Measurements from ENCODE around the gene CARMIL3.
"Not testable (repeated sequence)": the region's sequence is repeated elsewhere in the genome, so short reads cannot be mapped to it uniquely, and the experiment has no call there.

CARMIL3 gene

DNA sequence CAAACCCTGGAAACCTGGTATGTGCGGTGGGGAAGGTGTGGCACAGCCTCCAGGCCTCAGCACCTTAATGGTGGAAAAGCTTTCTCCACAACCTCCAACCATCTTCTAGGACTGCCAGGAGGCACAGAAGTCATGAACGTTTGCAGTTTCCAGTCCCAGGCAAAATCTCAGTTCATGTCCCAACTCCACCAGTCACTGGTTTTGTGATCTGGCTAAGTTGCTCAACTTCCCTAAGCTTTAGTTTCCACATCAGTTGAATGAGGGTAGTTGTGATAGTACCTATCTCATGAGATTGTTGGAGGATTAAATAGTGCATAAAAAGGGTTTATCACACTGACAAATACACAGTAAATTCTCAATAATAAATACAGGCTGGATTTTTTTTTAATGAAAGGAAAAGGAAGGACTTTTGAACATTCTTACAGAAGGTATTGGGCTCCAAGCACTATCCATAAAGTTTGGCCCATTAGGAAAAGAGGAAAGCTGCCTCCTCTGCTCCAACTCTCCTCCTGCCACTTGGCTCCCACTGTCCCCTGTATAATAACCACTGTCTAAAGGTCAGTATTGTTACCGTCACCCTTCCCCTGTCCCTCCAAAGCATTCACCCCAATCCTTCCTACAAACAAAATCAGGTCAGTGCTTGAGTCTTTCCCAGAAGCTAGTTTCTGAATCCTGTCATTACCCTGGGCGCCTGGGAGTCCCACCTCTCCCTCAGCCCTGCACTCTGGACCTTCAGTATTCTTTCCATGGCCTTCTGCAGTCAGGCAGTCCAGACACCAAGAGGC, 48.6 kb downstream of the CARMIL3 start:
- Histone ChIP-seq H3K4me3 (no peak overlapping the region), H3K27ac (no peak overlapping the region), H3K9me3 (ENCODE audit: low read depth, low read length) (no peaks in the 10 kb centered on the region), H3K36me3 (ENCODE audit: insufficient read depth, low read length) (peaks cover 55% of the 10 kb centered on the region; the same call in 1 of the 2 replicates), H3K9ac (ENCODE audit: insufficient read length) (no peak overlapping the region)
- no peak for DNase-seq (ENCODE audit: low read depth, low spot score)
- TF ChIP-seq POLR2AphosphoS5 (IDR thresholded peaks at IDR 0.05; ENCODE audit: borderline replicate concordance, low read depth, low read length) (no peak), FOXP2 (optimal IDR thresholded peaks at IDR 0.05; ENCODE audit: control extremely low read depth, extremely low read length, insufficient read depth) (no peak), EZH2 (IDR thresholded peaks at IDR 0.05) (no peak)

DNA sequence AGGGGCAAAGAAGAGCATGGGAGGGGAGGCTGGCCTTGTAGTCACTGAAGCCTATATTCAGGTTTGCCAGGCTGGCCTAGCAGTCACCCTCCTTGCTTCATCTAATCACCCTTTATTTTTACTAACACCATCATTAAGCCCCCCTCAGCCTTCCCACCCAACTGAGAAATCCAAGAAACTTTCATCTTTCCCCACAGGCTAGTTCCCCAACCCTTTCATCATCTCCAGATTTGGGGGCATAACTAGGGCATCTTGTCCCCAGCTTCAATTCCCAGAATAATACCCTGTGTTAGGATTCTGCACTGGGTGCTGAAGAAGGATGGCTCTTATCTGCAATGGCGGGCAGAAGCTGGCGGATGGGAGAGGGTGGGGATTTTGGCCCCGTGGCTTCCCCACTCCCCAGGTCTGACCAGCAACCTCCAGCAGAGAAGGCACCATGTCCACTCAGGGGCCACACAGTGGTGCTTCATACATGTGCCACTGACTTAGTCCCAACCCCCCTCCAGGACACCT, 49.2 kb downstream of the CARMIL3 start:
- Histone ChIP-seq H3K9me3 (ENCODE audit: low read depth, low read length) (no peaks in the 10 kb centered on the region), H3K36me3 (ENCODE audit: insufficient read depth, low read length) (peaks cover 55% of the 10 kb centered on the region; the same call in 1 of the 2 replicates), H3K27ac (no peak overlapping the region), H3K4me3 (no peak overlapping the region), H3K9ac (ENCODE audit: insufficient read length) (no peak overlapping the region)
- TF ChIP-seq POLR2AphosphoS5 (IDR thresholded peaks at IDR 0.05; ENCODE audit: borderline replicate concordance, low read depth, low read length), result no peak
- no peak for TF ChIP-seq FOXP2 (optimal IDR thresholded peaks at IDR 0.05; ENCODE audit: control extremely low read depth, extremely low read length, insufficient read depth)
- no peak for TF ChIP-seq EZH2 (IDR thresholded peaks at IDR 0.05)
- no peak for DNase-seq (ENCODE audit: low read depth, low spot score)

DNA sequence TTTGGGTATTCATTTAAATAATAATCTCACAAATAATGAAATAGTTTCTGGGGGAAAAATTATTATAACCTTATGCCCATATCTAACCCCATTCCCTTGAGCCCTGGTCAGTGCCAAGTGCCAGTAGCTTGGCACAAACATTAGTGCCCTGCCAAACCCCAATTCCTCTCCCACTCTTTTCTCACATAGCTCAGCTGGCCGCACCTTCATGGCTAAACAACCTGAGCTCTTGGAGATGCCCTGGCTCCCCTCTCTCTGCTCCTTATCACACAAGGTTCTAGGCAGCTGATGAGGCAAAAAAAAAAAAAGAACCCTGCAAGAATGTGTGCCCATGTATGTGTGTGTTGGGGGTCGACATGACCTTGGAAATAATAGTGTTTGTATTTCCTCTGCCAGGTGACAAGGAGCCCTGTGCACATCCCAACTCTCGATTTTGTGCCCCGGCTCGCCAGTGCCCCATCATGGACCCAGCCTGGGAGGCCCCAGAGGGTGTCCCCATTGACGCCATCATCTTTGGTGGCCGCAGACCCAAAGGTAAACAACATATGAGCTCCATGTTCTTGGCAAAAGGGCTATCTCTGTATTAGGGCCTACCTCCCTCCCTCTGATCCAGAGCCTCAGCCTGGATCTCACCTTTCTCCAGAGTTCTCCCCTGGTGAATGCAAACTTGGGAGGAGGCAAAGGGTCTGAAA, 50.7 kb downstream of the CARMIL3 start:
- H3K9ac ChIP-seq (ENCODE audit: insufficient read length), result no peak overlapping the region

DNA sequence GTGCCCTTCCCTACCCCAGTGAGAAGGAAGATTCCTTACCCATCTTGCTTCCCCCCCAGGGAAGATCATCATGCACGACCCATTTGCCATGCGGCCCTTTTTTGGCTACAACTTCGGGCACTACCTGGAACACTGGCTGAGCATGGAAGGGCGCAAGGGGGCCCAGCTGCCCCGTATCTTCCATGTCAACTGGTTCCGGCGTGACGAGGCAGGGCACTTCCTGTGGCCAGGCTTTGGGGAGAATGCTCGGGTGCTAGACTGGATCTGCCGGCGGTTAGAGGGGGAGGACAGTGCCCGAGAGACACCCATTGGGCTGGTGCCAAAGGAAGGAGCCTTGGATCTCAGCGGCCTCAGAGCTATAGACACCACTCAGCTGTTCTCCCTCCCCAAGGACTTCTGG, 51.6 kb downstream of the CARMIL3 start:
- Histone ChIP-seq H3K9me3 (ENCODE audit: low read depth, low read length) (no peaks in the 10 kb centered on the region), H3K9ac (ENCODE audit: insufficient read length) (no peak overlapping the region), H3K36me3 (ENCODE audit: insufficient read depth, low read length) (peaks cover 44% of the 10 kb centered on the region; the same call in 1 of the 2 replicates), H3K4me3 (no peak overlapping the region), H3K27ac (no peak overlapping the region)
- no peak for DNase-seq (ENCODE audit: low read depth, low spot score)
- TF ChIP-seq POLR2AphosphoS5 (IDR thresholded peaks at IDR 0.05; ENCODE audit: borderline replicate concordance, low read depth, low read length) (no peak), EZH2 (IDR thresholded peaks at IDR 0.05) (no peak), FOXP2 (optimal IDR thresholded peaks at IDR 0.05; ENCODE audit: control extremely low read depth, extremely low read length, insufficient read depth) (no peak)

More for the DNA sequence above, 50.7 kb downstream of the CARMIL3 start:
- Histone ChIP-seq H3K27ac (no peak overlapping the region), H3K36me3 (ENCODE audit: insufficient read depth, low read length) (peaks cover 50% of the 10 kb centered on the region; the same call in 1 of the 2 replicates), H3K4me3 (no peak overlapping the region), H3K9me3 (ENCODE audit: low read depth, low read length) (no peaks in the 10 kb centered on the region)
- no peak for TF ChIP-seq POLR2AphosphoS5 (IDR thresholded peaks at IDR 0.05; ENCODE audit: borderline replicate concordance, low read depth, low read length)
- TF ChIP-seq FOXP2 (optimal IDR thresholded peaks at IDR 0.05; ENCODE audit: control extremely low read depth, extremely low read length, insufficient read depth), result no peak
- TF ChIP-seq EZH2 (IDR thresholded peaks at IDR 0.05), result no peak
- no peak for DNase-seq (ENCODE audit: low read depth, low spot score)

DNA sequence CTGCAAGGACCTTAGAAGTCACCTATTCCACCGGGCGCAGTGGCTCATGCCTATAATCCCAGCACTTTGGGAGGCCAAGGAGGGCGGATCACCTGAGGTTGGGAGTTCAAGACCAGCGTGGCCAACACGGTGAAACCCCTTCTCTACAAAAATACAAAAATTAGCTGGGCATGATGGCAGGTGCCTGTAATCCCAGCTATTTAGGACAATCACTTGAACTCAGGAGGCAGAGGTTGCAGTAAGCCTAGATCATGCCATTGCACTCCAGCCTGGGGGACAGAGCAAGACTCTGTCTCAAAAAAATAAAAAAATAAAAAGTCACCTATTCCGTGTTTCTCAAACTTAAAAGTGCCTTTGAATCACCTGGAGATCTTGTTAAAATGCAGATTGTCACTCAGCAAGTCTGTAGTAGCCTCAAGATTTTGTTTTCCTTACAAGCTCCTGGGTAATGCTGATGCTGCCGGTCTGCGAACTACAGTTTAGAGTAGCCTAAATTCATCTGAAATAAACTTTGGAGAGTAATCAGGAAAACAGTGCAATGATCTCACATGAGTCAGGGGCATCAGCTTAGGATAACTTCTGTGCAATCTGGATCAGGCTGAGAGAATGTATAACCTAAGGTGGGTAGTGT, 53.9 kb downstream of the CARMIL3 start:
- H3K4me3 ChIP-seq; H3K9me3 ChIP-seq (ENCODE audit: low read depth, low read length); H3K9ac ChIP-seq (ENCODE audit: insufficient read length); DNase-seq (ENCODE audit: low read depth, low spot score): not testable (repeated sequence)
- Histone ChIP-seq H3K36me3 (ENCODE audit: insufficient read depth, low read length) (peaks cover 23% of the 10 kb centered on the region; the same call in 1 of the 2 replicates), H3K27ac (0 out of 2 replicates have a peak overlapping the region, but pooled peaks have one; percentile 3)

DNA sequence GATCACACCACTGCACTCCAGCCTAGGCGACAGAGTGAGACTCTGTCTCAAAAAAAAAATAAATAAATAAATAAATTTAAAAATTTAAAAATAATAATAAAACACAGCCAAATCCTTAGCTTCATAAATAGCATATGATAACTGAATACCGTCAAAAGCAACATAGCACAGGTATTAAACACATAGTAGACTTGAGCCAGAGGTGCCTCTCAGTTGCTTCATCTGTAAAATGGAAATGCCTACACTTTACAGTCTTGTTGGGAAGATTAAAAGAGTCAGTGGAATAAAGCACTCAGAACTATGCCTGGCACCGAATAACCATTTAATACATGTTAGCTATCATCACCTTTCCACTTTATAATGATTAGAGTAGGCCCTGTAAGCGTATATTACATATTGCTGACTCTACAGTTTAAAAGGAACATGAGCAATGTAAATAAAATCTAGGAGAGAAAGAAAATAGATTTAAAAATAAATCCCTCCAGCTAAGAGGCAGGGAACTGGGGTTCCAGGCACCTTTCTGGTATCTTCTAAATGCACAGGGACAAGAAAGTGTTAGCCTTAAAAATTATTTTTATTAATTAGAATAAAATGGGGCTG, 55.0 kb downstream of the CARMIL3 start:
- no peak overlapping the region for H3K4me3 ChIP-seq
- DNase-seq (ENCODE audit: low read depth, low spot score), result no peak
- H3K27ac ChIP-seq, result no peak overlapping the region
- no peak overlapping the region for H3K9ac ChIP-seq (ENCODE audit: insufficient read length)
- TF ChIP-seq FOXP2 (optimal IDR thresholded peaks at IDR 0.05; ENCODE audit: control extremely low read depth, extremely low read length, insufficient read depth), result no peak
- no peak for TF ChIP-seq POLR2AphosphoS5 (IDR thresholded peaks at IDR 0.05; ENCODE audit: borderline replicate concordance, low read depth, low read length)
- no peak for TF ChIP-seq EZH2 (IDR thresholded peaks at IDR 0.05)
- H3K9me3 ChIP-seq (ENCODE audit: low read depth, low read length), result no peaks in the 10 kb centered on the region
- peaks cover 20% of the 10 kb centered on the region; the same call in 1 of the 2 replicates for H3K36me3 ChIP-seq (ENCODE audit: insufficient read depth, low read length)

DNA sequence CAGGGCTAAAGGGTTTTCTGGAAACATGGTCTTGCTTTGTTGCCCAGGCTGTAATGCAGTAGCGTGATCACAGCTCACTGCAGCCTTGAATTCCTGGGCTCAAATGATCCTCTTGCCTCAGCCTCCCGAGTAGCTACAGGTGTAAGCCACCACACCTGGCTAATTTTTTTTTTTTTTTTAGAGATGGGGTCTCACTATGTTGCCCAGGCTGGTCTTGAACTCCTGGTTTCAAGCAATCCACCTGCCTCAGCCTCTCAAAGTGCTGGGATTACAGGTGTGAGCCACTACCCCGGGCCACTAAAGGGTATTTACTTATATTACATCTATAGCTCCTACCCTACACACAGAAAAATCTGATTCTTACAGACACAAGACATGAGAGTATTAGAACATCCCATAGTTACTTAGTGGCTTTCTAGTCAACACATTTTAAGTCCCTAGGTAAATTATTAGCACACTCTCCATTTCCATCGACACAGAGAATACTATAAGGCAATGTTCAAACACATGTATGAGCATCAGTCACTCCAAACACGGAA, 56.6 kb downstream of the CARMIL3 start:
- no peaks in the 10 kb centered on the region for H3K9me3 ChIP-seq (ENCODE audit: low read depth, low read length)
- peaks cover 7% of the 10 kb centered on the region; the same call in 1 of the 2 replicates for H3K36me3 ChIP-seq (ENCODE audit: insufficient read depth, low read length)
- H3K9ac ChIP-seq (ENCODE audit: insufficient read length), result no peak overlapping the region
- no peak for TF ChIP-seq FOXP2 (optimal IDR thresholded peaks at IDR 0.05; ENCODE audit: control extremely low read depth, extremely low read length, insufficient read depth)
- TF ChIP-seq EZH2 (IDR thresholded peaks at IDR 0.05), result no peak
- TF ChIP-seq POLR2AphosphoS5 (IDR thresholded peaks at IDR 0.05; ENCODE audit: borderline replicate concordance, low read depth, low read length), result no peak
- H3K4me3 ChIP-seq, result no peak overlapping the region
- no peak for DNase-seq (ENCODE audit: low read depth, low spot score)
- no peak overlapping the region for H3K27ac ChIP-seq

All from SK-N-MC (cell line).